HG03460 (cell line): ENCODE data around the gene FBXW9.
"Not testable (repeated sequence)": the region's sequence is repeated elsewhere in the genome, so short reads cannot be mapped to it uniquely, and the experiment has no call there.

Source experiments
- ATAC-seq: cut with Tn5 transposase; IDR thresholded peaks from one replicate; pipeline ENCODE4 v1.9.1; 2021; ENCODE audit not compliant: unreplicated experiment

The FBXW9 gene

GRCh38 chr19:12656899-12657571 is 39.4 kb downstream of the FBXW9 start:
- ATAC-seq, result no peak

- no peak for ATAC-seq
Observed at GRCh38 chr19:12655546-12655945, 40.9 kb downstream of the FBXW9 start.

- no peak for ATAC-seq
Observed at GRCh38 chr19:12652219-12652618, 44.2 kb downstream of the FBXW9 start.

DNA sequence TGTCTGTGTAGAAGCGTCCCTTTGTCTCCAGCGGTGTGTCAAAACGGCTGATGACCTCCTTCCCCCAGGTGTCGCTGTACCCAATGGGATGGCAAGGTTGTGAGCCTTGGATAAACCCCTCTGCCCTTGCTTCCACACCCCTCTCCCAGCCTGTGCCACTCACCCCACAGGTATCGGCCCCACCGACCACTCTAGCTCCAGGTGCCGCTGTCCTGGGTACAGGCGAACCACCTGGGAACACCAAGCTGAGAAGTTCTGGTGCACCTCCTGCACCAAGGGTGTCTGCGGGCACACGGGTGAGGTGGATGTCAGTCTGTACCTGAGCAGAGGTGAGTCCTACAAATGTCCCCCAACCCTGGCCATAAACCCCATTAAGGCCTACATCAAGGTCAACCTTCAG is 46.5 kb downstream of the FBXW9 start:
- ATAC-seq, result no peak

GRCh38 chr19:12648088-12648487 is 48.3 kb downstream of the FBXW9 start:
- no peak for ATAC-seq

GRCh38 chr19:12647490-12648071 is 48.9 kb downstream of the FBXW9 start:
- ATAC-seq, result no peak

DNA sequence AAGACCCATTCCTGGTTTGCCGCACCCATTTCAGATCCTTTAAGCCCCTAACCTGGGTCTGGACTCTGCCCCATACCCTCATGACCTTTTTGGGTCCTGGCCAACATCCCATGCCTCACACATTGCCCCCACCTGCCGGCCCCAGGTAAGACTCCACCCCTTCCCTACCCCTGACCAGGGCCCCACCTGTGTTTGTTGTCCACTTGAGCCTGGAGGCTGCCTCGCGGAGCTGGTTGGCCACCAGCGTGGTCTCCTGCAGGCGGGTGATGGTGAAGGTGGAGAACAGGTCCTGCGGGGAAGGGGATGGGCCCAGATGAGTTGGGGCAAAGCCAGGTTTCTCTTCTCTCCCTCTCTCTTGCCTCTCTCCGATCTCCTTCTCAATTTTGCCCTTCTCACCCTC is 49.4 kb downstream of the FBXW9 start:
- ATAC-seq, result no peak

GRCh38 chr19:12646551-12646950 is 49.9 kb downstream of the FBXW9 start:
- ATAC-seq, result no peak

- not testable (repeated sequence) for ATAC-seq
Observed at GRCh38 chr19:12643716-12644115, 52.7 kb downstream of the FBXW9 start.

DNA sequence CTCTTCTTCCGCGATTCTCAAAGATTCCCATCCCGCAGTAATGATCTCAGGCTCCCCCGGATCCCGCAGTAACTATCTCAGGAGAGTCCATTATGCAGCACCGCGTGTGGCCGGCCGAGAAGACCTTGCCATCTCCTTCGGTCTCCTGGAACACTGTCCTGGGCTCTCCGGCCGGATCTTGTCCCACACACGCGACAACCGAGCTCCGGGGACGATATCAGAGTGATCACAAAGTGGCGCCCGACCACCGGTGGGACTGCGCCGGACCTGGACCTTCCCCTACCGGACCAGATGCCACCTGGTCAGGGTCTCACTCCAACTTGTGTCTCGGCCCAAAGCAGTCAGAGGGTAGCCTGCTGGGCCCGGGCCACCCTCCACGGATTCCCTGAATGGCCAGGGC is 53.9 kb downstream of the FBXW9 start:
- no peak for ATAC-seq

GRCh38 chr19:12641456-12641855 is 55.0 kb downstream of the FBXW9 start:
- no peak for ATAC-seq

GRCh38 chr19:12639901-12640613 is 56.4 kb downstream of the FBXW9 start:
- ATAC-seq, result no peak
